Omental fat pad (tissue), 4 donors: Measurements from ENCODE around the gene TTC9. TPM values are rescaled to one million over a fixed set of nuclear protein-coding genes. Genes with fewer than 3 reads are reported as not detected.
A peak's percentile ranks its signal among the peaks of the same experiment; 100 is the strongest.

Source experiments
- ATAC-seq: fragments of 150-250 bp; one replicate; pipeline ENCODE4 v1.9.1; 2016; ENCODE audit warnings: mild to moderate bottlenecking, moderate library complexity; ENCODE audit not compliant: low FRiP score
- DNase-seq: peaks from one replicate; pipeline ENCODE4 v3.0.0-alpha.2; 2019; ENCODE audit warnings: low spot score
- CTCF ChIP-seq, 3 donors: fragments of 450-650 bp; IDR thresholded peaks; one replicate each; pipeline ENCODE4 v1.5.1; 2016 to 2017; ENCODE audit warnings: antibody characterized with exemption in 3 of 3, mild to moderate bottlenecking in 3 of 3, moderate library complexity in 2 of 3
- total RNA-seq, 4 donors: library from RNA; depleted of rRNA; stranded (reverse); fragments of >200 nt; gene quantifications; one replicate each; pipeline ENCODE4 v1.1.0, GENCODE V29; 2016

Gene TTC9
- total RNA-seq, 4 donors from 2014 or later, result 1.1 to 1.5 (median 1.2) TPM

- ATAC-seq (no peak), DNase-seq (no peak)
- no peak for TF ChIP-seq CTCF (IDR thresholded peaks at IDR 0.05)
Observed at GRCh38 chr14:70662816-70663215, 21.1 kb downstream of the TTC9 start.

DNA sequence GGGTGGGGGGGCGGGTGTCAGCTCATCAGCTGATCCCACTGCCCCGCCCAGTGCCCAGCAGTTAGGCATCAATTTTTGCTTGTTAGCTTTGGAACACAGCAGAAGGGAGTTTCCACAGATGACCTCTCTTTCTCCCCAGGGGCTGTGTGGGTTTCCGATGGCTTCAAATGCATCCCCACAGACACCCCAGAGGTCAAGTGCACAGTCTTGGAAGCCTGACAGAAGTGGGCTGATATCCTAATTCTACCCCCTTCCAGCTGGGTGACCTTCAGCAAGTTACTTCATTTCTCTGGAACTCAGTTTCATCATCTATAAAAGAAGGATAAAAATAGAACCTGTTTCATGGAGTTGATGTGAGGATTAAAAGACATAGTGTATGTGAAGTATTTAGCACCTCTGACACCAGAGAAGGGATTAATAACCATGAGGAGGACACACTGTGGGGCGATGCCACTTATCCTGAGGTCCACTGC is 22.0 kb downstream of the TTC9 start:
- TF ChIP-seq CTCF (IDR thresholded peaks at IDR 0.05), result no peak
- DNase-seq, result no peak
- ATAC-seq, result peak; percentile 58

- ATAC-seq (no peak), DNase-seq (no peak)
- no peak for TF ChIP-seq CTCF (IDR thresholded peaks at IDR 0.05)
Observed at GRCh38 chr14:70664698-70665447, 23.2 kb downstream of the TTC9 start.

DNA sequence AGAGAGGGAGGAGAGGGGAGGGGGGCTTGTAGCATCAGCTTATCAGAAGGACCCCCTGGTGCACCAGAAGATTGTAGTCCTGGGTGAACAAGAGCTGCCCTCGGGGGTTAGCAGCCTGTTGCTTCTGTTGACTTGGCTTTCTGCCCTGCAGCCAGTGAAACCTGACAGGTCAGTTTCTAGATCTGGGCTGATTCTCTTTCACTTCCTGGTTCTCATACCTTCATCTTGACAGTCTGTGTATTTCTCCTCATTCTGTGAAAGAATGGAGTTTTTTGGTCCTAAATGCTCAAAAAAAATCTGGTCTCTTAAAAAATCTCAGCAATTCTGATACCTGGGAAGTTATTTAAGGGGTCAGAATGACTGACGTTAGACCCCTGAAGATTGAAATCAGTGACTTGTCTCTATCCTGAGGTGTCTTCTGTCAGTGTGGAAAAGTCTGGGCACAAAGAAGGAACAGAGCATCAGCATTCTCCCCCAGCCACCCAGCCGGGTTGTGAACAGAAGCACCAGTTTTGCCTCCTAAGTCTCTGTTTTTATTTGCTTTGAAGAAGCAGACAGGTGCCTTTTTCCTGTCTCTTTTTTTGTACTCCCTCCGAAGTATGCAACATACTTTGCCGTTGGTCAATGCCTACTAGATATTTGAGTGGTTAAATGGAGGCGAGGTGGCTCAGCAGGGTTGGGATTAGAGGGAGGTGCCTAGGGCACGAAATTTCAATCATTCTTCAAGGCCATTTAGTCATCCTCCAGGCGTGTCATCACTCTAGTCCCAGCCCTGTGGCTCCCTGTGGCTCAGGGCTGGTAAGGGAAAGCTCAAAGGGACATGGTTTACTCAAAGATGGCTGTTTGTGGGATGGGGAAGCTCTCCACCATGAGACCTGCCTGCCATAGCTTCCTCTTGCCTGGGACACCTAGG is 24.0 kb downstream of the TTC9 start:
- no peak for TF ChIP-seq CTCF (IDR thresholded peaks at IDR 0.05)
- no peak for DNase-seq
- no peak for ATAC-seq

DNA sequence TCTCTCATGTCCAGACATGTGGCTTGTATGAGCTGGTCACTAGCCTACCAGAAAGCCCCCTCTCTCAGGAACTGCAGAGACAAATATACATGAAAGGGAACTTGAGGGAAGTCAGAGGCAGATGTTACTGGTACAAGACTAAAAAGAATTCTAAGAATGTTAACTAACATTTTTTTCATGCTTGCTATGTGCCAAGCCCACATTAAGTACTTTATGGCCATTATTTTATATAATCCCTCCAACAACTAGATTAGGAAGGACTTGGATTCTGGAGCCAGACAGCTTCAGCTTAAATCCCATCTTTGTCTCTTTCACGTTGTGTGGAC is 24.6 kb downstream of the TTC9 start:
- no peak for TF ChIP-seq CTCF (IDR thresholded peaks at IDR 0.05)
- no peak for ATAC-seq
- DNase-seq, result no peak

- TF ChIP-seq CTCF (IDR thresholded peaks at IDR 0.05), result no peak
- no peak for ATAC-seq
- DNase-seq, result no peak
Observed at GRCh38 chr14:70670992-70671651, 29.4 kb downstream of the TTC9 start.
